ENCODE data around the gene FRYL.

- no peak for TF ChIP-seq EP300 (IDR thresholded peaks at IDR 0.05; ENCODE audit: borderline replicate concordance)
- TF ChIP-seq YY1 (IDR thresholded peaks at IDR 0.05; ENCODE audit: low read depth) = no peak
- no peak for TF ChIP-seq MAX (IDR thresholded peaks at IDR 0.05)
- no peak for TF ChIP-seq TEAD4 (IDR thresholded peaks at IDR 0.05)
- no peak for TF ChIP-seq TAF1 (IDR thresholded peaks at IDR 0.05; ENCODE audit: low read depth)
- TF ChIP-seq NFIC (IDR thresholded peaks at IDR 0.05) = no peak
- no peak for TF ChIP-seq RAD21 (IDR thresholded peaks at IDR 0.05; ENCODE audit: low read depth)
- no peak for TF ChIP-seq REST (IDR thresholded peaks at IDR 0.05; ENCODE audit: low read depth)
- no peak for TF ChIP-seq EGR1 (IDR thresholded peaks at IDR 0.05)
- TF ChIP-seq FOXM1 (IDR thresholded peaks at IDR 0.05; ENCODE audit: borderline replicate concordance, low read depth) = no peak
- no peak for TF ChIP-seq CREB1 (IDR thresholded peaks at IDR 0.05; ENCODE audit: low read depth)
These were observed 26.9 kb downstream of the FRYL start for GRCh38 chr4:48753159-48753558.
